Uterus (tissue), 4 donors: ENCODE results near the gene XK. TPM values are rescaled to one million over a fixed set of nuclear protein-coding genes. Genes with fewer than 3 reads are reported as not detected.

Source experiments
- DNase-seq, 2 donors: peaks; one replicate each; pipeline ENCODE4 v3.0.0-alpha.2; 2019 to 2020
- H3K27ac ChIP-seq, 2 donors: fragments of 200-600 bp; sonication (generic); 1 replicate in 1 of 2; 2 replicates in 1 of 2; pipeline ENCODE4 v1.5.1; 2016 to 2018
- H3K27me3 ChIP-seq, 2 donors: fragments of 200-600 bp; sonication (generic); one replicate each; pipeline ENCODE4 v1.5.1; 2018 to 2019; ENCODE audit warnings: control low read depth in 1 of 2
- H3K36me3 ChIP-seq, 2 donors: fragments of 200-600 bp; sonication (generic); one replicate each; pipeline ENCODE4 v1.5.1; 2019; ENCODE audit warnings: control low read depth in 1 of 2
- H3K4me1 ChIP-seq, 2 donors: fragments of 200-600 bp; sonication (generic); one replicate each; pipeline ENCODE4 v1.5.1; 2018 to 2019; ENCODE audit warnings: control low read depth in 1 of 2
- H3K4me3 ChIP-seq, 2 donors: fragments of 200-600 bp; sonication (generic); 1 replicate in 1 of 2; 2 replicates in 1 of 2; pipeline ENCODE4 v1.5.1; 2018 to 2019; ENCODE audit warnings: mild to moderate bottlenecking in 1 of 2
- H3K9me3 ChIP-seq, 2 donors: fragments of 200-600 bp; sonication (generic); one replicate each; pipeline ENCODE4 v1.5.1; 2019; ENCODE audit warnings: control low read depth in 1 of 2
- POLR2A ChIP-seq, 2 donors: fragments of 450-650 bp; IDR thresholded peaks; one replicate each; pipeline ENCODE4 v1.6.1; 2016; ENCODE audit warnings: antibody characterized with exemption in 2 of 2, mild to moderate bottlenecking in 1 of 2, moderate library complexity in 1 of 2
- intact Hi-C: fragments of 100-400 bp; cut with DNase I; formaldehyde crosslinking; loops from one replicate; pipeline ENCODE4 v1.15.1; 2023; ENCODE audit warnings: low total_unique reads
- total RNA-seq, 4 donors: library from RNA; depleted of rRNA in 3 of 4; stranded (reverse); fragments of >200 nt in 3 of 4; gene quantifications; one replicate each; pipeline versions ENCODE4 v1.1.0 to v1.2.4, GENCODE V29; 2014 to 2023
- TF ChIP-seq, protein P1 (sequence below), 4 experiments: fragments of 200-600 bp in 2 of 4; fragments of 450-650 bp in 2 of 4; sonication (generic) in 2 of 4; IDR thresholded peaks; one replicate each; pipeline ENCODE4 v1.5.1; 2016 to 2019; ENCODE audit warnings: antibody characterized with exemption in 4 of 4, mild to moderate bottlenecking in 2 of 4, moderate library complexity in 1 of 4
- donor health status: DM: yes; HTN: yes; CAD: no.

The XK gene
- total RNA-seq, 4 donors from 2014 or later = 0.26 to 5.0 (median 2.0) TPM

DNA sequence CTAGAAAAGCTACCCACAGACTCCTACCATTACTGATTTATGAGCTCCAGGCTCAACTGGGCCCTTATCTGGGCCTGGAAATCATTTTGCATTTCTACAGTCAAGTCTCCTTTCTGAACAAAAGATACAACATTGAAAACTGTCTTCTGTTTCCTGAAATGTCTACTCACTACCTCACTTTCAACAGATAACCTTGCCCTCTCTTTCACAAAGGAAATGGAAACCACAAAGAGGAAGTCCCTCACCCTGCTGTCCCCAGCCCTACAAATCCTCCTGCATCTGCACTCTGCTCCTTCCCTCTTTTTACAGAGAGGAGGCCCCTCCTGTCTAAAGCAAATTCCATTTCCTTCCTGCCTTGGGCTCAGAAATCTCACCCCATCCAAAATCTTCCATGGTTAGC lies 69.4 kb downstream of the XK start:
- DNase-seq = no peak
- no peaks in the 10 kb centered on the region for H3K36me3 ChIP-seq
- H3K4me3 ChIP-seq = no peak overlapping the region
- H3K4me1 ChIP-seq = no peaks in the 10 kb centered on the region
- no peak overlapping the region for H3K27ac ChIP-seq
- no peaks in the 10 kb centered on the region for H3K27me3 ChIP-seq
- no peaks in the 10 kb centered on the region for H3K9me3 ChIP-seq
- intact Hi-C loops = no loop called here
- no peak for TF ChIP-seq POLR2A (IDR thresholded peaks at IDR 0.05)
- TF ChIP-seq, protein P1, sequence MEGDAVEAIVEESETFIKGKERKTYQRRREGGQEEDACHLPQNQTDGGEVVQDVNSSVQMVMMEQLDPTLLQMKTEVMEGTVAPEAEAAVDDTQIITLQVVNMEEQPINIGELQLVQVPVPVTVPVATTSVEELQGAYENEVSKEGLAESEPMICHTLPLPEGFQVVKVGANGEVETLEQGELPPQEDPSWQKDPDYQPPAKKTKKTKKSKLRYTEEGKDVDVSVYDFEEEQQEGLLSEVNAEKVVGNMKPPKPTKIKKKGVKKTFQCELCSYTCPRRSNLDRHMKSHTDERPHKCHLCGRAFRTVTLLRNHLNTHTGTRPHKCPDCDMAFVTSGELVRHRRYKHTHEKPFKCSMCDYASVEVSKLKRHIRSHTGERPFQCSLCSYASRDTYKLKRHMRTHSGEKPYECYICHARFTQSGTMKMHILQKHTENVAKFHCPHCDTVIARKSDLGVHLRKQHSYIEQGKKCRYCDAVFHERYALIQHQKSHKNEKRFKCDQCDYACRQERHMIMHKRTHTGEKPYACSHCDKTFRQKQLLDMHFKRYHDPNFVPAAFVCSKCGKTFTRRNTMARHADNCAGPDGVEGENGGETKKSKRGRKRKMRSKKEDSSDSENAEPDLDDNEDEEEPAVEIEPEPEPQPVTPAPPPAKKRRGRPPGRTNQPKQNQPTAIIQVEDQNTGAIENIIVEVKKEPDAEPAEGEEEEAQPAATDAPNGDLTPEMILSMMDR (IDR thresholded peaks at IDR 0.05) = no peak

DNA sequence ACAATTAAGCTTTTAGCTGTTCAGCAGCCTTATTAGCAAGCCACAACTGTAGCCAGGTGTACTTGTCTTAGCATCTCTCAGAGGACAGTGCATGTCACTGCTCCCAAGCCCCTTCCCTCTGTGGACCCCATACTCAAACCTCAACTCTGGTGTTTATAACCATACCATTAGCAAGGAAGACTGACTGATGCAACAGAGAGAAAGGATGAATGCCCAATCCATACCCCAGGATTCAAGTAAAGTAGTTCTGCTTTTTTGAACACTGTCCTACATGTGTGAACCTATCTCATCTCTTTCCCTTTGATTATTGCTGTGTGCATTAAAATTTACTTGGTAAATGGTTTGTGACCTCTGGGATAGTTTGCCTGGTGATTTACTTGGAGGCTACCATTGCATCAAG lies 71.5 kb downstream of the XK start:
- Histone ChIP-seq H3K9me3 (no peaks in the 10 kb centered on the region), H3K27ac (no peak overlapping the region), H3K4me1 (no peaks in the 10 kb centered on the region), H3K27me3 (no peaks in the 10 kb centered on the region), H3K36me3 (no peaks in the 10 kb centered on the region), H3K4me3 (no peak overlapping the region)
- intact Hi-C loops = no loop called here
- TF ChIP-seq POLR2A (IDR thresholded peaks at IDR 0.05) = no peak
- DNase-seq = no peak

DNA sequence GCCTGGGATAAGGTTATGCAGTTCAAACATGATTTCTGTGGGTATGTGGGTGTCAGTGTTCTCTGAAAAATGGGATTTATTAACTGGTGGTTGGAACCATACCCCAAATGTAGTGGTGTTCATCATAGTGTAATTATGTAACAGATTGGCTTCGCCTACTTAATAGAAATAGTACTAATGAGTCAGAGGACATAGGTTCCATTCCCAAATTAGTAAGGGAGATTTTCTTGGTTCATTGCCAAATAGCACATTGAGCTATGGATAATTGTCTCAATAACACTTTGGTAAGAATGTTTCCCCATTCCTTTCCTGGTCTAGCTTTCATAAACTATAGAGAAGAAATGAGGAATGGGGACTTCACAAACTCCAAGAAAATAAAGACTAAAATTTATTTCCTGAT lies 73.8 kb downstream of the XK start:
- H3K9me3 ChIP-seq = no peaks in the 10 kb centered on the region
- no peaks in the 10 kb centered on the region for H3K36me3 ChIP-seq
- H3K27me3 ChIP-seq = no peaks in the 10 kb centered on the region
- no peak for DNase-seq
- intact Hi-C loops = no loop called here
- H3K27ac ChIP-seq = no peak overlapping the region
- H3K4me1 ChIP-seq = no peaks in the 10 kb centered on the region
- no peak overlapping the region for H3K4me3 ChIP-seq
- TF ChIP-seq, protein P1 (IDR thresholded peaks at IDR 0.05) = no peak
- no peak for TF ChIP-seq POLR2A (IDR thresholded peaks at IDR 0.05)

DNA sequence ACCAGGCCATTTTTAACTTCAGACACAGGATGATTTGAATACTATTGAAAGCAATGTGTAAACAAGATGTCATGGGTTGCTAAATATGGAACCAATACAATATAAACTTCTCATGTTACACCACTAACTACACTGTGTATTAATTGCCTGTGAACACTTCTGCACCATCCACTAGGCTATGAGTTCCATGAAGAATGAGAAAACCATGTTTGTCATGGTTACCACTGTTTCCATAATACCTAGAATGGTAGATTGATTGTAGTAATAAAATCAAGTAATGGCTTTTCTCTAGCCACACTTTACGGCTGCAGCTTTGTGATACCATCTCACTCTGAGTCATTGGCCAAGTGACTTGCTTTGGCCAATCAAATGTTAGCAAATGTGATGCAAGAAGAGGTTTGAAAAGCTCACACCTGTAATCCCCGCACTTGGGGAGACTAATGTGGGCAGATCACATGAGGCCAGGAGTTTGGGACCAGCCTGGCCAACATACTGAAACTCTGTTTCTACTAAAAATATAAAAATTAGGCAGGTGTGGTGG lies 74.4 kb downstream of the XK start:
- TF ChIP-seq, protein P1 (IDR thresholded peaks at IDR 0.05) = no peak
- TF ChIP-seq POLR2A (IDR thresholded peaks at IDR 0.05) = no peak
- Histone ChIP-seq H3K9me3 (no peaks in the 10 kb centered on the region), H3K4me1 (no peaks in the 10 kb centered on the region), H3K27me3 (no peaks in the 10 kb centered on the region), H3K36me3 (no peaks in the 10 kb centered on the region), H3K27ac (no peak overlapping the region), H3K4me3 (no peak overlapping the region)
- intact Hi-C loops = no loop called here
- no peak for DNase-seq

DNA sequence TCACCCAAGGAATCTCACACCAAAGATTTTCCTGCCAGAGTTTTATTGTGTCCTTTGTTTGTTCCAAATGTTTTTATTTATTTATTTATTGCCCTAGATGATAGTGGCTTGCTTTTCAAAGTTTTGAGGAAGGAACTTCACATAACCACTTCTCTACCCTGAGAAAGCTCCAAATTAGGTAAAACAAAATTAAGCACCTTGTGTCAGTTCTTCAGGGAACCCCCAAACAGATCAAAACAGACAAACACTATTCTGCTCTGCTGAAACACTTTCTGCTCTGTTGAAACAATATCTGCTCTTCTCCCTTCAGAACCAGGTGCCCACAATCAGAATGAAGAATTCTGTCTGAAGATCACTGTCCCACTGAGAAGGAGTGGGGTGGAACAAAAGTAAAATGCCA lies 77.8 kb downstream of the XK start:
- intact Hi-C loops = no loop called here
- H3K9me3 ChIP-seq = no peaks in the 10 kb centered on the region

More for the DNA sequence above, 77.8 kb downstream of the XK start:
- DNase-seq = no peak
- H3K4me1 ChIP-seq = no peaks in the 10 kb centered on the region
- no peak overlapping the region for H3K4me3 ChIP-seq
- H3K27ac ChIP-seq = no peak overlapping the region
- TF ChIP-seq POLR2A (IDR thresholded peaks at IDR 0.05) = no peak
- TF ChIP-seq, protein P1 (IDR thresholded peaks at IDR 0.05) = no peak
- no peaks in the 10 kb centered on the region for H3K27me3 ChIP-seq
- H3K36me3 ChIP-seq = no peaks in the 10 kb centered on the region
